GM06990 (cell line): Measurements from ENCODE around the gene NOTCH1.

Source experiments
- DNase-seq: peaks from one replicate; pipeline ENCODE4 v3.0.0-alpha.2; 2011; ENCODE audit not compliant: insufficient read length; ENCODE audit errors: extremely low read depth
- H3K27me3 ChIP-seq: replicated peaks from 2 replicates; pipeline ENCODE4 v1.6.0; 2011; ENCODE audit warnings: low read length; ENCODE audit not compliant: control insufficient read depth, insufficient read depth
- H3K36me3 ChIP-seq: 2 replicates; pipeline ENCODE4 v1.5.1; 2011; ENCODE audit warnings: low read length; ENCODE audit not compliant: control insufficient read depth, insufficient read depth
- H3K4me3 ChIP-seq: replicated peaks from 2 replicates; pipeline ENCODE4 v1.5.1; 2011; ENCODE audit warnings: low read depth, mild to moderate bottlenecking, control low read depth, low read length
- CTCF ChIP-seq: IDR thresholded peaks from 2 replicates; pipeline ENCODE4 v1.5.1; 2011; ENCODE audit warnings: low read length, control low read depth, mild to moderate bottlenecking, inconsistent platforms; ENCODE audit not compliant: insufficient read depth, poor library complexity, severe bottlenecking

Gene NOTCH1

GRCh38 chr9:136529516-136530460 is 16.1 kb downstream of the NOTCH1 start:
- no peak for DNase-seq
- TF ChIP-seq CTCF: no peak
- no peak overlapping the region for H3K4me3 ChIP-seq
- H3K36me3 ChIP-seq: peaks cover 5% of the 10 kb centered on the region
- H3K27me3 ChIP-seq: no peaks in the 10 kb centered on the region

- Histone ChIP-seq H3K27me3 (no peaks in the 10 kb centered on the region), H3K36me3 (peaks cover 5% of the 10 kb centered on the region), H3K4me3 (no peak overlapping the region)
- no peak for TF ChIP-seq CTCF
- no peak for DNase-seq
Measured at GRCh38 chr9:136528716-136529341, 17.0 kb downstream of the NOTCH1 start.

- no peaks in the 10 kb centered on the region for H3K27me3 ChIP-seq
- H3K4me3 ChIP-seq: no peak overlapping the region
Measured at GRCh38 chr9:136527721-136528710, 17.8 kb downstream of the NOTCH1 start.

GRCh38 chr9:136527131-136527530 is 18.7 kb downstream of the NOTCH1 start:
- TF ChIP-seq CTCF: no peak
- DNase-seq: no peak
- Histone ChIP-seq H3K4me3 (no peak overlapping the region), H3K36me3 (peaks cover 8% of the 10 kb centered on the region), H3K27me3 (no peaks in the 10 kb centered on the region)

More at GRCh38 chr9:136527721-136528710, 17.8 kb downstream of the NOTCH1 start:
- DNase-seq: no peak
- peak; percentile 7 for TF ChIP-seq CTCF
- peaks cover 8% of the 10 kb centered on the region for H3K36me3 ChIP-seq

- H3K27me3 ChIP-seq: no peaks in the 10 kb centered on the region
- peaks cover 8% of the 10 kb centered on the region for H3K36me3 ChIP-seq
- DNase-seq: no peak
Measured at GRCh38 chr9:136526625-136527066, 19.2 kb downstream of the NOTCH1 start.

More at GRCh38 chr9:136526625-136527066, 19.2 kb downstream of the NOTCH1 start:
- no peak overlapping the region for H3K4me3 ChIP-seq
- no peak for TF ChIP-seq CTCF
